ENCODE measurements around the gene EXOC3L1.

DNA sequence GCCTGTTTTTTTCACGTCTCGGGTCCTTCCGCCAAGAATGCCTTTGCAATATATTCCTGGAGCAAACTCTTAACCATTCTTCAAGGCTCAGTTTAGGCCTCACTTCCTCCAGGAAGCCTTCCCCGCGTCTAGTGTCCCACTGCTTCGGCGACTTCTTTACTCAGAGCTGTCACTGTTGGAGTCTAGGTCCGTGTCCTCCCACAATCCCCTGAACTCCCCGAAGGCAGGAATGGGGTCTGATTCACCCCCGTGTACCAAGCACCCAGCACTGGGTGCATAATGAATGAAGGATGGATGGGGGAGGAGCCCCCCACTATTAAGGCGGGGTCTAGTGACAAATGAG lies 6.7 kb downstream of the EXOC3L1 start:
- TF ChIP-seq, protein P1, sequence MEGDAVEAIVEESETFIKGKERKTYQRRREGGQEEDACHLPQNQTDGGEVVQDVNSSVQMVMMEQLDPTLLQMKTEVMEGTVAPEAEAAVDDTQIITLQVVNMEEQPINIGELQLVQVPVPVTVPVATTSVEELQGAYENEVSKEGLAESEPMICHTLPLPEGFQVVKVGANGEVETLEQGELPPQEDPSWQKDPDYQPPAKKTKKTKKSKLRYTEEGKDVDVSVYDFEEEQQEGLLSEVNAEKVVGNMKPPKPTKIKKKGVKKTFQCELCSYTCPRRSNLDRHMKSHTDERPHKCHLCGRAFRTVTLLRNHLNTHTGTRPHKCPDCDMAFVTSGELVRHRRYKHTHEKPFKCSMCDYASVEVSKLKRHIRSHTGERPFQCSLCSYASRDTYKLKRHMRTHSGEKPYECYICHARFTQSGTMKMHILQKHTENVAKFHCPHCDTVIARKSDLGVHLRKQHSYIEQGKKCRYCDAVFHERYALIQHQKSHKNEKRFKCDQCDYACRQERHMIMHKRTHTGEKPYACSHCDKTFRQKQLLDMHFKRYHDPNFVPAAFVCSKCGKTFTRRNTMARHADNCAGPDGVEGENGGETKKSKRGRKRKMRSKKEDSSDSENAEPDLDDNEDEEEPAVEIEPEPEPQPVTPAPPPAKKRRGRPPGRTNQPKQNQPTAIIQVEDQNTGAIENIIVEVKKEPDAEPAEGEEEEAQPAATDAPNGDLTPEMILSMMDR (conservative IDR thresholded peaks at IDR 0.05; ENCODE audit: low read depth, low read length) = no peak
- TF ChIP-seq EZH2 (IDR thresholded peaks at IDR 0.05; ENCODE audit: low read length, unreplicated experiment) = no peak
- no peak for TF ChIP-seq EZH2phosphoT487 (IDR thresholded peaks at IDR 0.05; ENCODE audit: borderline replicate concordance, low read length)
